Testis (tissue), 2 donors: ENCODE measurements around the gene MSI2.

ENCODE experiments used
- POLR2A ChIP-seq: fragments of 450-650 bp; IDR thresholded peaks from one replicate; pipeline ENCODE4 v1.6.1; 2017; ENCODE audit warnings: antibody characterized with exemption, mild to moderate bottlenecking, moderate library complexity
- TF ChIP-seq, protein P1 (sequence below), 3 experiments: fragments of 450-650 bp in 2 of 3; fragments of 200-600 bp in 1 of 3; sonication (generic) in 1 of 3; IDR thresholded peaks; one replicate each; pipeline ENCODE4 v1.5.1; 2016 to 2019; ENCODE audit warnings: antibody characterized with exemption in 3 of 3, mild to moderate bottlenecking in 2 of 3, moderate library complexity in 1 of 3

DNA sequence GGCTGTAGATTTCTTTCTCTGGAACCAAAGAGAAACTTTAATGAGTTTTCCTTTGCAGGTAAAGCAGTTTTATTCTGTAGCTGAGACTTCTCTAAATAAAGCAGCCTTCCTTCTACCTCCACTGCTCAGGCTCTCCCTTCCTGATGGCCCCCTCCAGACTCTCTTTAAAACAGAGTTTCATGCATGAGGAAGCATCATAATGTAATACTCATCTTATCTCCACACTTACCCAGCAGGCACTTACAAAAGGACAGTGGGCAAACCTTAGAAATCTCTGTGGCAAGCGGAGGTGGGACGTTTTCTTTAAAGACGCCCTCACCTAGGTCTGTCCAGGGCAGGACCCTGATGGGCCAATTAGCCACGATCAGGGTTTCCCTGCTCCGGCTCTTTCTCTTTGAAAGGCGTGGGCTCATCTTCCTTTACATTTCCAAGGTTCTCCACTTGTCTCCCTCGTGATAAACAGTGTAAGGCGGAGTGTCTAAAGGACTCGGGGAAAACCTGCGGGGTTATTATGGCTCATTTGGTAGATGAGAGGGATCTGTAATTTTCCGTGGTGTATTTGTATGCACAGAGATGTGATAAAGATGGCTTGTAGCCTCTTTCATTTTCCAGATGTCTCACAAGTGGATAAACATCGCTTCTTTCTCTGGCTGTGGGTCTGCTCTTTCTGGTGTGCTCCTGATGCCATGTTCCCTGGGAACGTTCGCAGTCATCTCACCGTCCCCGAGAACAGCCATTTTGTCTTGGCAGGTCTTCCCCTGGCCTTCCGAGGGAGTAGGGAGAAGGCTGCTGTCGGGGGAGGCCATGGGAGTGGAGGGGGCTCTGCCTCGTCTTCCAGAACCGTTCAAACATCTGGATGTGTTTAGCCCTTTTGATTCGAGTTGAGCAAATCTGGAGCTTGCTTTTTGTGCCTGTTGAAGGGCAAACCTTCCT, 249.8 kb downstream of the MSI2 start:
- TF ChIP-seq, protein P1, sequence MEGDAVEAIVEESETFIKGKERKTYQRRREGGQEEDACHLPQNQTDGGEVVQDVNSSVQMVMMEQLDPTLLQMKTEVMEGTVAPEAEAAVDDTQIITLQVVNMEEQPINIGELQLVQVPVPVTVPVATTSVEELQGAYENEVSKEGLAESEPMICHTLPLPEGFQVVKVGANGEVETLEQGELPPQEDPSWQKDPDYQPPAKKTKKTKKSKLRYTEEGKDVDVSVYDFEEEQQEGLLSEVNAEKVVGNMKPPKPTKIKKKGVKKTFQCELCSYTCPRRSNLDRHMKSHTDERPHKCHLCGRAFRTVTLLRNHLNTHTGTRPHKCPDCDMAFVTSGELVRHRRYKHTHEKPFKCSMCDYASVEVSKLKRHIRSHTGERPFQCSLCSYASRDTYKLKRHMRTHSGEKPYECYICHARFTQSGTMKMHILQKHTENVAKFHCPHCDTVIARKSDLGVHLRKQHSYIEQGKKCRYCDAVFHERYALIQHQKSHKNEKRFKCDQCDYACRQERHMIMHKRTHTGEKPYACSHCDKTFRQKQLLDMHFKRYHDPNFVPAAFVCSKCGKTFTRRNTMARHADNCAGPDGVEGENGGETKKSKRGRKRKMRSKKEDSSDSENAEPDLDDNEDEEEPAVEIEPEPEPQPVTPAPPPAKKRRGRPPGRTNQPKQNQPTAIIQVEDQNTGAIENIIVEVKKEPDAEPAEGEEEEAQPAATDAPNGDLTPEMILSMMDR (IDR thresholded peaks at IDR 0.05) = no peak
- no peak for TF ChIP-seq POLR2A
